Left lung (tissue), 10 donors: ENCODE measurements around the gene VPS13D. TPM values are rescaled to one million over a fixed set of nuclear protein-coding genes. Genes with fewer than 3 reads are reported as not detected.

Source experiments
- ATAC-seq: fragments of 200-7000 bp; cut with Tn5 transposase; one replicate; pipeline ENCODE4 v1.9.1; 2020; ENCODE audit warnings: moderate library complexity
- DNase-seq, 4 donors: peaks; one replicate each; pipeline ENCODE4 v3.0.0-alpha.2; 2013 to 2020
- H3K27ac ChIP-seq, 2 donors: fragments of 200-600 bp; sonication (generic) in 1 of 2; one replicate each; pipeline versions ENCODE4 v1.5.0 to v1.8.0; 2020 to 2021
- H3K27me3 ChIP-seq, 2 donors: fragments of 200-600 bp; sonication (generic) in 1 of 2; one replicate each; pipeline versions ENCODE4 v1.5.0 to v1.8.0; 2020 to 2021
- H3K36me3 ChIP-seq, 2 donors: fragments of 200-600 bp; sonication (generic) in 1 of 2; one replicate each; pipeline versions ENCODE4 v1.5.0 to v1.8.0; 2020 to 2021
- H3K4me1 ChIP-seq, 2 donors: fragments of 200-600 bp; one replicate each; pipeline ENCODE4 v1.8.0; 2021
- H3K4me3 ChIP-seq, 2 donors: fragments of 200-600 bp; sonication (generic) in 1 of 2; one replicate each; pipeline versions ENCODE4 v1.5.0 to v1.8.0; 2020 to 2021; ENCODE audit warnings: mild to moderate bottlenecking in 1 of 2
- H3K9me3 ChIP-seq, 2 donors: fragments of 200-600 bp; sonication (generic) in 1 of 2; one replicate each; pipeline versions ENCODE4 v1.5.0 to v1.8.0; 2020 to 2021
- CTCF ChIP-seq, 2 donors: fragments of 200-600 bp; sonication (generic) in 1 of 2; IDR thresholded peaks; one replicate each; pipeline versions ENCODE4 v1.5.0 to v1.8.0; 2021; ENCODE audit warnings: antibody characterized with exemption in 2 of 2
- intact Hi-C, 2 donors: fragments of 100-400 bp; cut with DNase I; formaldehyde crosslinking; loops; one replicate each; pipeline versions ENCODE4 v1.11.2 to v1.14.2; 2022
- polyA plus RNA-seq, 6 donors: library from polyadenylated mRNA; unstranded; fragments of 120-200 nt; gene quantifications; one replicate each; pipeline ENCODE4 v1.2.1, GENCODE V29; 2013; ENCODE audit not compliant: insufficient read length in 6 of 6
- total RNA-seq, 2 donors: library from RNA; stranded (reverse); fragmentation: NEBNext Ultra II Directional; extraction: Animal tissue kit (Norgen Biotek cat#: 25700); gene quantifications; one replicate each; pipeline ENCODE4 v1.2.1, GENCODE V29; 2021
- donor health status: DM: no; HTN: yes; CAD: no.
- donor health status: DM: no; HTN: no; CAD: no.

VPS13D gene
- total and polyA plus RNA-seq, 8 donors = 26.6 to 62.3 (median 30.2) TPM

GRCh38 chr1:12552951-12553921, 323.4 kb downstream of the VPS13D start:
- Histone ChIP-seq H3K27me3 (no peaks in the 10 kb centered on the region), H3K9me3 (no peaks in the 10 kb centered on the region), H3K36me3 (no peaks in the 10 kb centered on the region), H3K4me3 (no peak overlapping the region), H3K27ac (no peak overlapping the region), H3K4me1 (peaks cover 11 to 16% of the 10 kb centered on the region in 2 donors)
- ATAC-seq = no peak
- intact Hi-C loops = no loop called here
- no peak for TF ChIP-seq CTCF (IDR thresholded peaks at IDR 0.05)
- DNase-seq = peak in 2 of 4 donors; percentile 29 to 51

GRCh38 chr1:12553963-12554362, 324.1 kb downstream of the VPS13D start:
- Histone ChIP-seq H3K27me3 (no peaks in the 10 kb centered on the region), H3K4me3 (no peak overlapping the region), H3K4me1 (peaks cover 11% of the 10 kb centered on the region in 2 donors), H3K9me3 (no peaks in the 10 kb centered on the region), H3K36me3 (no peaks in the 10 kb centered on the region), H3K27ac (no peak overlapping the region)
- peak in 1 of 4 donors; percentile 17 for DNase-seq
- ATAC-seq = no peak
- intact Hi-C loops = no loop called here
- TF ChIP-seq CTCF (IDR thresholded peaks at IDR 0.05) = no peak

GRCh38 chr1:12554521-12555305, 324.9 kb downstream of the VPS13D start:
- Histone ChIP-seq H3K4me3 (no peak overlapping the region), H3K27me3 (no peaks in the 10 kb centered on the region), H3K9me3 (no peaks in the 10 kb centered on the region), H3K27ac (no peak overlapping the region), H3K36me3 (no peaks in the 10 kb centered on the region), H3K4me1 (peaks cover 4 to 11% of the 10 kb centered on the region in 2 donors)
- TF ChIP-seq CTCF (IDR thresholded peaks at IDR 0.05) = no peak
- intact Hi-C loops = no loop called here
- ATAC-seq = no peak
- DNase-seq = peak in 2 of 4 donors; percentile 25 to 61

- intact Hi-C loops = no loop called here
- H3K4me3 ChIP-seq = no peak overlapping the region
- H3K4me1 ChIP-seq = peaks cover 3 to 11% of the 10 kb centered on the region in 2 donors
- DNase-seq = peak in 2 of 4 donors; percentile 25 to 51
- H3K36me3 ChIP-seq = no peaks in the 10 kb centered on the region
- H3K27me3 ChIP-seq = no peaks in the 10 kb centered on the region
- peak overlapping the region; percentile 45 to 82 for H3K27ac ChIP-seq
- no peak for TF ChIP-seq CTCF (IDR thresholded peaks at IDR 0.05)
- peak; percentile 2 for ATAC-seq
- H3K9me3 ChIP-seq = no peaks in the 10 kb centered on the region
Observed at GRCh38 chr1:12555411-12556367, 325.9 kb downstream of the VPS13D start.
